ENCODE results near the gene FBXO22.

- TF ChIP-seq CTCF (IDR thresholded peaks at IDR 0.05) = no peak
- TF ChIP-seq POLR2A (IDR thresholded peaks at IDR 0.05) = no peak
Observed at GRCh38 chr15:75884041-75884440, 19.6 kb upstream of the FBXO22 start.

Measured in Peyer's patch (tissue), 4 donors.